Mesodermal cell (in vitro differentiated cells): ENCODE data around the gene ADAP2. TPM values are rescaled to one million over a fixed set of nuclear protein-coding genes. Genes with fewer than 3 reads are reported as not detected.
"Not testable (repeated sequence)": the region's sequence is repeated elsewhere in the genome, so short reads cannot be mapped to it uniquely, and the experiment has no call there.

Experiments used
- H3K27ac ChIP-seq: 2 replicates; pipeline ENCODE4 v1.7.0; 2013; ENCODE audit warnings: mild to moderate bottlenecking, low read depth, low read length, moderate library complexity; ENCODE audit not compliant: severe bottlenecking
- H3K36me3 ChIP-seq: 2 replicates; pipeline ENCODE4 v1.7.1; 2013; ENCODE audit warnings: mild to moderate bottlenecking, low read length, moderate library complexity; ENCODE audit not compliant: control insufficient read depth, insufficient read depth
- H3K4me1 ChIP-seq: one replicate; pipeline ENCODE4 v1.7.1; 2013; ENCODE audit warnings: mild to moderate bottlenecking, low read length; ENCODE audit not compliant: insufficient read depth, control insufficient read depth, poor library complexity, severe bottlenecking
- H3K4me3 ChIP-seq: 2 replicates; pipeline ENCODE4 v1.7.0; 2013; ENCODE audit warnings: low read length, control low read depth, mild to moderate bottlenecking; ENCODE audit not compliant: insufficient read depth, poor library complexity, severe bottlenecking; ENCODE audit errors: extremely low read depth
- H3K9me3 ChIP-seq: 2 replicates; pipeline ENCODE4 v1.7.1; 2013; ENCODE audit warnings: mild to moderate bottlenecking, low read length, moderate library complexity; ENCODE audit not compliant: control insufficient read depth
- WGBS, 2 experiments: methylation state at CpG; one replicate each; pipeline ENCODE4 v1.1.5; 2013; ENCODE audit warnings: missing lambda C conversion rate in 2 of 2; ENCODE audit not compliant: insufficient coverage in 2 of 2; 5-methylcytosine and 5-hydroxymethylcytosine counted together
- polyA plus RNA-seq, 2 experiments: library from polyadenylated mRNA; stranded (reverse); fragments of 50-300 nt; gene quantifications; one replicate each; pipeline ENCODE4 v1.2.3, GENCODE V29; 2013

The ADAP2 gene
- polyA plus RNA-seq (2013, experiment 1 of 2) = 1.2 TPM
- 0.61 TPM for polyA plus RNA-seq (2013, experiment 2 of 2)

GRCh38 chr17:30921544-30922196, at the start of gene ADAP2:
Gene ADAP2, plus strand, starts transcription at chr17:30921945. Its CDS starts 70 bp downstream, at chr17:30922015.
- H3K36me3 ChIP-seq = no peaks in the 10 kb centered on the region
- H3K4me1 ChIP-seq = peaks cover 3% of the 10 kb centered on the region
- WGBS, 2 experiments = 3 to 5% methylated on average over 29 to 38 of the region's 60 CpGs
- H3K27ac ChIP-seq = no peak within 1 kb of the TSS
- peak within 1 kb of the TSS; percentile 23 for H3K4me3 ChIP-seq
- no peaks in the 10 kb centered on the region for H3K9me3 ChIP-seq

GRCh38 chr17:30886187-30886586, 35.6 kb upstream of the ADAP2 start:
- Histone ChIP-seq H3K9me3 (no peaks in the 10 kb centered on the region), H3K27ac (no peak overlapping the region), H3K4me1 (no peaks in the 10 kb centered on the region), H3K4me3 (no peak overlapping the region), H3K36me3 (peaks cover 51% of the 10 kb centered on the region)
- WGBS, 2 experiments = 93 to 100% methylated on average over 3 of the region's 5 CpGs

DNA sequence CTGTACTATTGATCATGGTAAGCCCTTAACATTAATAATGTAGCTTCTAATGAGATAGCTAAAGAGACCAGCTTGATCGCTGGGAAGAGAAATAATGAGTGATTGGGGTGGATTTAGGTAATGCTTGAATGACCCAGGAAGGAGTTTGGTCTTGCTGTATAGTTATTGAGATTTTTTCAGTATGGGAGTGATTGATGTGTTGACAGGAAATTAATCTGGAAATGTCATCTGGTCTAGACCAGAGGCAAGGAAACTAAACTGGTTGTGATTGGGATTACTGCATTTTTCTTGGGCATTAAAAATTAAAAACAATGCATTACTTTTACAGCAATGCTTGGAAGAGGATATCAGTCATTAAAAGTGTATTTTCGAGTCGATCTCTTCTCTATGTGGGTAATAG, 27.5 kb upstream of the ADAP2 start:
- no peaks in the 10 kb centered on the region for H3K4me1 ChIP-seq
- 88 to 96% methylated on average over 1 to 3 of the region's 3 CpGs for WGBS, 2 experiments
- peaks cover 58% of the 10 kb centered on the region for H3K36me3 ChIP-seq
- no peak overlapping the region for H3K4me3 ChIP-seq
- no peaks in the 10 kb centered on the region for H3K9me3 ChIP-seq
- H3K27ac ChIP-seq = no peak overlapping the region

- peaks cover 66% of the 10 kb centered on the region for H3K36me3 ChIP-seq
- no peak overlapping the region for H3K4me3 ChIP-seq
- H3K27ac ChIP-seq = no peak overlapping the region
- H3K4me1 ChIP-seq = no peaks in the 10 kb centered on the region
- 81 to 93% methylated on average over 3 to 4 of the region's 5 CpGs for WGBS, 2 experiments
- H3K9me3 ChIP-seq = no peaks in the 10 kb centered on the region
Observed at GRCh38 chr17:30897311-30897710, 24.4 kb upstream of the ADAP2 start.

GRCh38 chr17:30905742-30906100, 16.0 kb upstream of the ADAP2 start:
- Histone ChIP-seq H3K27ac (peak overlapping the region; percentile 66), H3K4me1 (no peaks in the 10 kb centered on the region), H3K9me3 (no peaks in the 10 kb centered on the region), H3K36me3 (peaks cover 30% of the 10 kb centered on the region), H3K4me3 (peak overlapping the region; percentile 80)
- WGBS, 2 experiments = 1 to 2% methylated on average over 11 of the region's 11 CpGs

GRCh38 chr17:30906101-30906911, 15.4 kb upstream of the ADAP2 start, which contains the start of gene TEFM:
Gene TEFM, minus strand, starts transcription at chr17:30906238. Its CDS starts 40 bp downstream, at chr17:30906198.
- Histone ChIP-seq H3K36me3 (peaks cover 26% of the 10 kb centered on the region), H3K4me3 (peak within 1 kb of the TSS; percentile 80), H3K9me3 (no peaks in the 10 kb centered on the region), H3K4me1 (no peaks in the 10 kb centered on the region), H3K27ac (peak within 1 kb of the TSS; percentile 66)
- WGBS, 2 experiments = 0 to 1% methylated on average over 29 to 42 of the region's 47 CpGs

DNA sequence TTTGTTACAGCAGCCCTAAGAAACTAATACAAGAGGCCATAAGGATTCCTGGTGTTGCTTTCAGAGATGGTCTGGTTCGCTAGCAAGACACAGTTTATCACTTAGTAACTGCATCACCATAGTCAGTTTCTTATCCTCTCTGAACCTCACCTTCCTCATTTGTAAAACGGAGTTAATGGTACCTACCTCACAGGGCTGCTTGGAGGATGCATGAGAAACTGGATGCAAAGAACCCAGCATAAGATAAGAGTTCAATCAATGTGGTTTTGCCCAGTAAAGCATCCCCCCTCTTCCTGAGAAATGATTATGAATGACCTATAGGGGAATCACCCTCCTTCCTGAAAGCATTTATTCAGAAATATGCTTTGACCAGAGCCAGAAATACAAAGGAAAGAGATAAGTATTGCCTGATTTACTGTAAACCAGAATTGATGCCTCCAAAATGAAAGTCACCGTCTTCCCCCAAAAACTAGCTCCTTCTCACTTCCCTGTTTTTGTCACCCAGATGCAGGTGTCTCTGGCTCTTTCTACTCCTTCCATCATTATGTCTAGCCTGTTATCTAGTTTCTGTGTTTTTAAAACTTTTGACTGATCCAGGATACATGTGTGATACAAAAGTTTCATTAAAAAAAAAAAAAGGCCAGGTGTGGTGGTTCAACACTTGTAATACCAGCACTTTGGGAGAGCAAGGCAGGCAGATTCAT, 12.9 kb upstream of the ADAP2 start:
- Histone ChIP-seq H3K27ac (no peak overlapping the region), H3K4me3 (no peak overlapping the region), H3K4me1 (no peaks in the 10 kb centered on the region), H3K9me3 (no peaks in the 10 kb centered on the region), H3K36me3 (peaks cover 4% of the 10 kb centered on the region)
- WGBS, 2 experiments = 100% methylated on average over 2 of the region's 3 CpGs

GRCh38 chr17:30910151-30910550, 11.6 kb upstream of the ADAP2 start:
- not testable (repeated sequence) for H3K9me3 ChIP-seq, H3K4me1 ChIP-seq, H3K4me3 ChIP-seq, H3K27ac ChIP-seq, H3K36me3 ChIP-seq
- WGBS, 2 experiments = 90 to 97% methylated on average over 3 to 4 of the region's 7 CpGs

- H3K9me3 ChIP-seq = no peaks in the 10 kb centered on the region
- no peak overlapping the region for H3K27ac ChIP-seq
- no peak overlapping the region for H3K4me3 ChIP-seq
- no peaks in the 10 kb centered on the region for H3K4me1 ChIP-seq
- H3K36me3 ChIP-seq = no peaks in the 10 kb centered on the region
Observed at GRCh38 chr17:30913955-30914354, 7.8 kb upstream of the ADAP2 start.

GRCh38 chr17:30915833-30916611, 5.7 kb upstream of the ADAP2 start:
- 72 to 86% methylated on average over 1 to 3 of the region's 5 CpGs for WGBS, 2 experiments

More at GRCh38 chr17:30915833-30916611, 5.7 kb upstream of the ADAP2 start:
- Histone ChIP-seq H3K4me1 (no peaks in the 10 kb centered on the region), H3K4me3 (no peak overlapping the region), H3K27ac (no peak overlapping the region), H3K9me3 (no peaks in the 10 kb centered on the region), H3K36me3 (no peaks in the 10 kb centered on the region)
